Endothelial cell (in vitro differentiated cells): ENCODE measurements around the gene SH3D19. TPM values are rescaled to one million over a fixed set of nuclear protein-coding genes. Genes with fewer than 3 reads are reported as not detected.
"Not testable (repeated sequence)": the region's sequence is repeated elsewhere in the genome, so short reads cannot be mapped to it uniquely, and the experiment has no call there.

Experiments
- DNase-seq: peaks from one replicate; pipeline ENCODE4 v3.0.0; 2021; ENCODE audit warnings: low spot score
- H3K27ac Mint-ChIP-seq: one replicate; pipeline ENCODE4 v1.8.0; 2021; ENCODE audit warnings: mixed read lengths, inconsistent platforms; ENCODE audit not compliant: unreplicated experiment
- H3K27me3 Mint-ChIP-seq: one replicate; pipeline ENCODE4 v1.8.0; 2021; ENCODE audit warnings: mild to moderate bottlenecking, moderate library complexity, mixed read lengths, inconsistent platforms; ENCODE audit not compliant: unreplicated experiment
- H3K36me3 Mint-ChIP-seq: one replicate; pipeline ENCODE4 v1.8.0; 2021; ENCODE audit warnings: mild to moderate bottlenecking, low read depth, mixed read lengths, inconsistent platforms; ENCODE audit not compliant: unreplicated experiment
- H3K4me1 Mint-ChIP-seq: one replicate; pipeline ENCODE4 v1.8.0; 2021; ENCODE audit warnings: mild to moderate bottlenecking, mixed read lengths, inconsistent platforms; ENCODE audit not compliant: unreplicated experiment
- H3K4me3 Mint-ChIP-seq: one replicate; pipeline ENCODE4 v1.8.0; 2021; ENCODE audit warnings: mild to moderate bottlenecking, mixed read lengths, inconsistent platforms; ENCODE audit not compliant: unreplicated experiment
- H3K9me3 Mint-ChIP-seq: one replicate; pipeline ENCODE4 v1.8.0; 2021; ENCODE audit warnings: mixed read lengths, inconsistent platforms; ENCODE audit not compliant: unreplicated experiment
- total RNA-seq: library from RNA; stranded (reverse); fragmentation: NEBNext Ultra II Directional; extraction: Animal tissue kit (Norgen Biotek cat#: 25700); gene quantifications from one replicate; pipeline ENCODE4 v1.2.1, GENCODE V29; 2021; ENCODE audit not compliant: unreplicated experiment
- TF ChIP-seq, protein P1 (sequence below): fragments of 200-600 bp; sonication (generic); IDR thresholded peaks from one replicate; pipeline ENCODE4 v1.5.0; 2021; ENCODE audit warnings: antibody characterized with exemption; ENCODE audit not compliant: unreplicated experiment

The SH3D19 gene
- total RNA-seq, 1 donor from 2014 or later: 89.5 TPM

DNA sequence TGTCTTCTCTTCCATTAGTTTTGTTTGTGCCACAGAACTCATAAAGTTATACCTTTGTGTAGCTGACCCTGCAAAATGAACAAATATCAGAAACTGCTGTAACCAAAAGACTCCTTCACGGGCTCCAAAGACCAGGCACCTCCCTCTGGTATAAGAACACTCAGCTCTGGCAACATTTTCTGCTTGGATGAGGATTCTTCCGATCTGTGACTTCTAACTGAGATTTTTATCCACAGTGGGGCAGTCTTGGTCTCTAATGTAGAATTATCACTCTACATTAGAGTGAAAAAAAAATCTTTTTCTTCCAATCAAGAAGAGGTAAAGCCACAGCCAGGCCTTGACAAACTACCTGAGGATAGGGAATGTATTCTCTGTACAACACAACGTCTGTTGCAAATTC lies 86.9 kb downstream of the SH3D19 start:
- H3K36me3 Mint-ChIP-seq: peaks cover 6% of the 10 kb centered on the region
- H3K9me3 Mint-ChIP-seq: no peaks in the 10 kb centered on the region

GRCh38 chr4:151236036-151236435 lies 89.4 kb downstream of the SH3D19 start:
- no peaks in the 10 kb centered on the region for H3K9me3 Mint-ChIP-seq
- no peak overlapping the region for H3K4me3 Mint-ChIP-seq
- H3K4me1 Mint-ChIP-seq: peaks cover 16% of the 10 kb centered on the region
- TF ChIP-seq, protein P1, sequence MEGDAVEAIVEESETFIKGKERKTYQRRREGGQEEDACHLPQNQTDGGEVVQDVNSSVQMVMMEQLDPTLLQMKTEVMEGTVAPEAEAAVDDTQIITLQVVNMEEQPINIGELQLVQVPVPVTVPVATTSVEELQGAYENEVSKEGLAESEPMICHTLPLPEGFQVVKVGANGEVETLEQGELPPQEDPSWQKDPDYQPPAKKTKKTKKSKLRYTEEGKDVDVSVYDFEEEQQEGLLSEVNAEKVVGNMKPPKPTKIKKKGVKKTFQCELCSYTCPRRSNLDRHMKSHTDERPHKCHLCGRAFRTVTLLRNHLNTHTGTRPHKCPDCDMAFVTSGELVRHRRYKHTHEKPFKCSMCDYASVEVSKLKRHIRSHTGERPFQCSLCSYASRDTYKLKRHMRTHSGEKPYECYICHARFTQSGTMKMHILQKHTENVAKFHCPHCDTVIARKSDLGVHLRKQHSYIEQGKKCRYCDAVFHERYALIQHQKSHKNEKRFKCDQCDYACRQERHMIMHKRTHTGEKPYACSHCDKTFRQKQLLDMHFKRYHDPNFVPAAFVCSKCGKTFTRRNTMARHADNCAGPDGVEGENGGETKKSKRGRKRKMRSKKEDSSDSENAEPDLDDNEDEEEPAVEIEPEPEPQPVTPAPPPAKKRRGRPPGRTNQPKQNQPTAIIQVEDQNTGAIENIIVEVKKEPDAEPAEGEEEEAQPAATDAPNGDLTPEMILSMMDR: no peak
- H3K27me3 Mint-ChIP-seq: peaks cover 3% of the 10 kb centered on the region
- H3K36me3 Mint-ChIP-seq: peaks cover 9% of the 10 kb centered on the region
- no peak overlapping the region for H3K27ac Mint-ChIP-seq
- DNase-seq: no peak

More for the DNA sequence above, 86.9 kb downstream of the SH3D19 start:
- no peak for DNase-seq
- peaks cover 8% of the 10 kb centered on the region for H3K4me1 Mint-ChIP-seq
- peaks cover 3% of the 10 kb centered on the region for H3K27me3 Mint-ChIP-seq
- no peak overlapping the region for H3K4me3 Mint-ChIP-seq
- TF ChIP-seq, protein P1: no peak
- peak overlapping the region; percentile 22 for H3K27ac Mint-ChIP-seq

DNA sequence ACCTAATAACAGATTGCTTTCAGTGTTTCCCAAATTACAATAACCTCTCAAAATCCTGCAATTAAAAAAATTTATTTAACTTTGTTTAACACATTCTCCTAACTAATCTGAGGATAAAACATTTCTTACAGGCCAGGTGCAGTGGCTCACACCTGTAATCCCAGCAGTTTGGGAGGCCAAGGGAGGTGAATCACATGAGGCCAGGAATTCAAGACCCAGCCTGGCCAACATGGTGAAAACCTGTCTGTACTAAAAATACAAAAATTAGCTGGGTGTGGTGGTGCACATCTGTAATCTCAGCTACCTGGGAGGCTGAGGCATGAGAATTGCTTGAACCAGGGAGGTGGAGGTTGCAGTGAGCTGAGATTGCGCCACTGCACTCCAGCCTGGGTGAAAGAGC lies 90.0 kb downstream of the SH3D19 start:
- not testable (repeated sequence) for H3K4me3 Mint-ChIP-seq, H3K27ac Mint-ChIP-seq, DNase-seq, H3K27me3 Mint-ChIP-seq, H3K9me3 Mint-ChIP-seq, H3K36me3 Mint-ChIP-seq
- peaks cover 16% of the 10 kb centered on the region for H3K4me1 Mint-ChIP-seq

- H3K9me3 Mint-ChIP-seq: no peaks in the 10 kb centered on the region
- peaks cover 3% of the 10 kb centered on the region for H3K27me3 Mint-ChIP-seq
- peaks cover 16% of the 10 kb centered on the region for H3K4me1 Mint-ChIP-seq
- DNase-seq: no peak
- H3K36me3 Mint-ChIP-seq: peaks cover 14% of the 10 kb centered on the region
- no peak overlapping the region for H3K4me3 Mint-ChIP-seq
- H3K27ac Mint-ChIP-seq: no peak overlapping the region
- TF ChIP-seq, protein P1: no peak
These were observed 91.8 kb downstream of the SH3D19 start for GRCh38 chr4:151233600-151233999.

DNA sequence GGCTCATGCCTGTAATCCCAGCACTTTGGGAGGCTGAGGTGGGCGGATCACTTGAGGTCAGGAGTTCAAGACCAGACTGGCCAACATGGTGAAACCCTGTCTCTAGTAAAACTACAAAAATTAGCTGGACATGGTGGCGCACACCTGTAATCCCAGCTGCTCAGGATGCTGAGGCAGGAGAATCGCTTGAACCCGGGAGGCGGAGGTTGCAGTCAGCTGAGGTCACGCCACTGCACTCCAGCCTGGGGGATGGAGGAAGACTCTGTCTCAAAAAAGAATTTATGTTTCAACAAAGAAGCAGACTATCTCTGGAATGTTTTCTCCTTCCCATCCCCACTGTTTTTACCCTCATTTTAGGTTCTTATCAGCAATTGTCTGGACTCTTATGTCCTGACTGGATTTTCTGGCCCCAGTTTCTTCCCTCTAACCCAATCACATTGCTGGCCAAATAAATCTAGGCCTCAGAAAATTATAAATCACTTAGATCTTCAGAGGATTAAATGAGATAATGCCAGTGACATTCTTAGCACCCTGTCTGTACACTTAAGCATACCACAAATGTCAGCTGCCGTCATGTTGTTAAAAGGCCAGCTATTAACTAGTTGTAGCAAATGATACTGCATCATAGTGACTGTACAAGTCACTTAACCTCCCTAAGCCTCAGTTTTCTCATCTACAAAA lies 93.3 kb downstream of the SH3D19 start:
- H3K36me3 Mint-ChIP-seq: peaks cover 14% of the 10 kb centered on the region
- TF ChIP-seq, protein P1: no peak
- no peaks in the 10 kb centered on the region for H3K9me3 Mint-ChIP-seq
- no peak overlapping the region for H3K27ac Mint-ChIP-seq
- peaks cover 3% of the 10 kb centered on the region for H3K27me3 Mint-ChIP-seq
- no peak overlapping the region for H3K4me3 Mint-ChIP-seq
- no peak for DNase-seq
- H3K4me1 Mint-ChIP-seq: peaks cover 22% of the 10 kb centered on the region
